ENCODE results near the gene FIBCD1. TPM values are rescaled to one million over a fixed set of nuclear protein-coding genes. Genes with fewer than 3 reads are reported as not detected.
"Not testable (repeated sequence)": the region's sequence is repeated elsewhere in the genome, so short reads cannot be mapped to it uniquely, and the experiment has no call there.

Gene FIBCD1
- total RNA-seq, 2 experiments from 2014 or later, result not detected

DNA sequence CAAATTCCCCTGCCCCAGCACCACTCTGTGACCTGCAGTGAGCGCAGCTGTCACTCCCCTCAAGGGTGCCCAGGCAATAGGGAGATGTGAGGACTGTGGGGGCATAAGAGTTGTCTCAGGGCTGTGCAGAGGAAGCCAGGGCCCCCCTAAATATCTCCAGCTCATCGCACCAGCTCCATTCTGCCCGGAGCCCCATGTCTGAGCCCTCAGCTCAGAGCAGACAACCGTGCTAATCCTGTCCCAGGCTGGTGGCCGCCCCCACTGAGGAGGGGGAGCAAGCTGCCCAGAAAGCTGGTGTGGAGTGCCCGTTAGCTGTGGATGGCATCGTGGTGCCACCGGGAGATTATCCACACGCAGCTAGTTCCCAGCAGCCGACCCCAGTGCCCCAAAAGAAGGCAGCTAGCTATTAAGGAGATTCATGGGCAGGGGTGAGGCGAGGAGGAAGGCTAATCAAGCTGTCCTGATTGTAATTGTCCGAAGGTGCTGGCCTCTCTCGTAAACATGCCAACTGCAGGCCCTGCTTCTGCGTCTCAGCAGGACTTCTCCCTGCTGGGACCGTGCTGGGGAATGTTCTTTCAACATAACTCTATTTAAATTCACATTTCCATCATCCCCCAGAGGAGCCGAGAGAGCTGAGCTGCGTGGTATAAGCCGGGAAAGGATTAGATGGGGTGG is 17.0 kb upstream of the FIBCD1 start:
- CTCF ChIA-PET, result no interaction called here
- no peak overlapping the region for H3K27ac Mint-ChIP-seq

GRCh38 chr9:130954925-130955324 is 15.9 kb upstream of the FIBCD1 start:
- H3K4me1 Mint-ChIP-seq; DNase-seq; ATAC-seq; CTCF ChIA-PET; H3K4me3 Mint-ChIP-seq; H3K36me3 Mint-ChIP-seq; H3K27me3 Mint-ChIP-seq; H3K9me3 Mint-ChIP-seq (ENCODE audit: low read depth); H3K27ac Mint-ChIP-seq: not testable (repeated sequence)

More for the DNA sequence above, 17.0 kb upstream of the FIBCD1 start:
- H3K9me3 Mint-ChIP-seq (ENCODE audit: low read depth), result peaks cover 5% of the 10 kb centered on the region
- ATAC-seq, result no peak
- H3K36me3 Mint-ChIP-seq, result peaks cover 3% of the 10 kb centered on the region
- DNase-seq, result no peak
- peaks cover 4% of the 10 kb centered on the region for H3K27me3 Mint-ChIP-seq
- H3K4me3 Mint-ChIP-seq, result no peak overlapping the region
- H3K4me1 Mint-ChIP-seq, result no peaks in the 10 kb centered on the region

GRCh38 chr9:130954317-130954716 is 15.3 kb upstream of the FIBCD1 start:
- Mint-ChIP-seq H3K9me3 (ENCODE audit: low read depth) (peaks cover 7% of the 10 kb centered on the region), H3K36me3 (peaks cover 3% of the 10 kb centered on the region), H3K4me1 (no peaks in the 10 kb centered on the region), H3K27me3 (peaks cover 6% of the 10 kb centered on the region), H3K27ac (no peak overlapping the region), H3K4me3 (no peak overlapping the region)
- no peak for DNase-seq
- no peak for ATAC-seq
- CTCF ChIA-PET, result no interaction called here

DNA sequence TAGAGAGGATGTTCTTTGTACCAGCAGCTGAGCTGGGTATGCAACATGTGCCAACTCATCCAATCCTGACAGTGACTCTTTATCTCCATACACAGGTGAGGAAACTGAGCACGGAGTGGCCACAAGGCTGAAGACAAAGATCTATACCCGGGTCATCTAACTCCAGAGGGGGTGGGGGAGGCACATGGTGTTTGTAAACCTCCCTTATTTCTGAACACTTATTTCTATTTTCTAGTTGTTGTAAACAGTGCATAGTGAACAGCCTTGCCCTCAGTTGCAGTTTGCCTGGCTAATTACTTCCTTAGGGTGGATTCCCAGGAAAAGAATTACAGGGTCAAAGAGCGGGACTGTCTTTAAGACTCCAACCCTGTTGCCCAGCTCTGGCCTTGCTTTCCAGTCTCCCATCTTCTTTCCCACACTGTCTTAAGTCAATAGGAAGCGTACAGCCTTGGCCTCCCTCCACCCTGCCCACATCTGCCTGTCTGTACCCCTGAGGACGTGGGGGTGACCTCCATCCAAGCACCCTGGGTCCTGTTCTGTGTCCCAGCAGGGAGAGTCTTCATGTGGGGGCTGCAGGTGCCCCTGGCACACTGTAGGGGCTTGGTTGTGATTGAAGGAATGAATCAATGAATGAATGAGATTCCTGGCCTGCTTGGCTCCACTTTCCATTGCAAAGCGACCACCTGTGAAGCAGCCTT is 13.2 kb upstream of the FIBCD1 start:
- CTCF ChIA-PET, result interaction anchor here (1.1 kb wide), 1 partner anchor 94 kb away, joined by 3 read pairs; no protein-coding TSS in a partner anchor
- H3K36me3 Mint-ChIP-seq, result no peaks in the 10 kb centered on the region
- H3K4me1 Mint-ChIP-seq, result peaks cover 2% of the 10 kb centered on the region
- H3K27me3 Mint-ChIP-seq, result peaks cover 10% of the 10 kb centered on the region
- no peak overlapping the region for H3K27ac Mint-ChIP-seq
- DNase-seq (no peak), ATAC-seq (no peak)
- no peak overlapping the region for H3K4me3 Mint-ChIP-seq
- peaks cover 2% of the 10 kb centered on the region for H3K9me3 Mint-ChIP-seq (ENCODE audit: low read depth)

- ATAC-seq, result no peak
- CTCF ChIA-PET, result interaction anchor here (1.3 kb wide), 1 partner anchor 97 kb away, joined by 4 read pairs; no protein-coding TSS in a partner anchor
- Mint-ChIP-seq H3K9me3 (ENCODE audit: low read depth) (peaks cover 2% of the 10 kb centered on the region), H3K4me1 (peaks cover 2% of the 10 kb centered on the region), H3K36me3 (no peaks in the 10 kb centered on the region), H3K27me3 (peaks cover 14% of the 10 kb centered on the region), H3K4me3 (no peak overlapping the region), H3K27ac (no peak overlapping the region)
- DNase-seq, result no peak
Measured at GRCh38 chr9:130950039-130950311, 10.9 kb upstream of the FIBCD1 start.

DNA sequence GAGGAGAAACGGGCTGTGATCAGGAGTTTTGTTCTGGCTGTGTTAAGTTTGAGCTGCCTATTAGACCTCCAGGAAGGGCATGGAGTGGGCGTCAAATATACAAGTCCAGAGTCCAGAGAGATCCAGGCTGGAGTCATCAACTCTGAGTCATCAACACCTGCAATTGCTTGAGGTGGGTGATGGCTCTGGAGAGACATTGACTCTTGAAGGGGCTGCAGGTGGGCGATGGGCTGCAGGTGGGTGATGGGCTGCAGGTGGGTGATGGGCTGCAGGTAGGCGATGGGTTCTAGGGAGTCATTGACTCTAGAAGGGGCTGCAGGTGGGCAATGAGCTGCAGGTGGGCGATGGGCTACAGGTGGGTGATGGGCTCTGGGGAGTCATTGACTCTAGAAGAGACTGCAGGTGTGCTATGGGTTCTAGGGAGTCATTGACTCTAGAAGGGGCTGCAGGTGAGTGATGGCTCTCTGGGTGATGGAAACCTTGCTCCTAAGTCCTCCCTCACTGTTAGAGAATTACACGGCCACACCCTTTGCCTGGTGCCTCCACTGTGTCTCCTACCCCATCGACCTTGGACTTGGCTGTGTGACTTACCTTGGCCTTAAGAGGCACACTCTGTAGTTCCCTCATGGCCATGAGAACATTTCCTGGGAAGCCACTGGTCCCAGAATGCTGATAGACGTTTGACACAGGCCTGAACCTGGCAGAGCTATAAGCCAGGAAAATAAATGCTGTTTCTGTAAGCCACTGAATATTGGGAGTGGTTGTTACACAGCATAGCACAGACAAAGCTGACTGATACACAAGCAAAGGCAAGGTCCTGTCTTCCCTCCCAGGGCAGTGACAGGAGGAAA is 10.4 kb upstream of the FIBCD1 start:
- H3K4me1 Mint-ChIP-seq, result peaks cover 2% of the 10 kb centered on the region
- H3K27me3 Mint-ChIP-seq, result peaks cover 15% of the 10 kb centered on the region
- no peak overlapping the region for H3K4me3 Mint-ChIP-seq
- no peaks in the 10 kb centered on the region for H3K36me3 Mint-ChIP-seq
- no peak overlapping the region for H3K27ac Mint-ChIP-seq
- peaks cover 2% of the 10 kb centered on the region for H3K9me3 Mint-ChIP-seq (ENCODE audit: low read depth)
- no peak for DNase-seq
- CTCF ChIA-PET, result interaction anchor here (1.3 kb wide), 1 partner anchor 97 kb away, joined by 4 read pairs; no protein-coding TSS in a partner anchor
- no peak for ATAC-seq

- ATAC-seq (no peak), DNase-seq (no peak)
- H3K9me3 Mint-ChIP-seq (ENCODE audit: low read depth), result peaks cover 2% of the 10 kb centered on the region
- H3K36me3 Mint-ChIP-seq, result no peaks in the 10 kb centered on the region
- peaks cover 15% of the 10 kb centered on the region for H3K27me3 Mint-ChIP-seq
- H3K27ac Mint-ChIP-seq, result no peak overlapping the region
- no peak overlapping the region for H3K4me3 Mint-ChIP-seq
- CTCF ChIA-PET, result no interaction called here
- H3K4me1 Mint-ChIP-seq, result peaks cover 2% of the 10 kb centered on the region
Measured at GRCh38 chr9:130948266-130948665, 9.2 kb upstream of the FIBCD1 start.

- Mint-ChIP-seq H3K4me3 (no peak overlapping the region), H3K27ac (no peak overlapping the region), H3K36me3 (no peaks in the 10 kb centered on the region), H3K4me1 (peaks cover 2% of the 10 kb centered on the region), H3K9me3 (ENCODE audit: low read depth) (peaks cover 2% of the 10 kb centered on the region), H3K27me3 (peaks cover 17% of the 10 kb centered on the region)
- CTCF ChIA-PET, result no interaction called here
- DNase-seq, result no peak
- no peak for ATAC-seq
Measured at GRCh38 chr9:130947618-130948140, 8.6 kb upstream of the FIBCD1 start.

- no peak for ATAC-seq
- H3K9me3 Mint-ChIP-seq (ENCODE audit: low read depth), result peaks cover 2% of the 10 kb centered on the region
- H3K27me3 Mint-ChIP-seq, result peaks cover 16% of the 10 kb centered on the region
- no peak overlapping the region for H3K27ac Mint-ChIP-seq
- H3K36me3 Mint-ChIP-seq, result no peaks in the 10 kb centered on the region
- no peak for DNase-seq
- no peak overlapping the region for H3K4me3 Mint-ChIP-seq
- peaks cover 2% of the 10 kb centered on the region for H3K4me1 Mint-ChIP-seq
- CTCF ChIA-PET, result no interaction called here
Measured at GRCh38 chr9:130946766-130947617, 7.9 kb upstream of the FIBCD1 start.

DNA sequence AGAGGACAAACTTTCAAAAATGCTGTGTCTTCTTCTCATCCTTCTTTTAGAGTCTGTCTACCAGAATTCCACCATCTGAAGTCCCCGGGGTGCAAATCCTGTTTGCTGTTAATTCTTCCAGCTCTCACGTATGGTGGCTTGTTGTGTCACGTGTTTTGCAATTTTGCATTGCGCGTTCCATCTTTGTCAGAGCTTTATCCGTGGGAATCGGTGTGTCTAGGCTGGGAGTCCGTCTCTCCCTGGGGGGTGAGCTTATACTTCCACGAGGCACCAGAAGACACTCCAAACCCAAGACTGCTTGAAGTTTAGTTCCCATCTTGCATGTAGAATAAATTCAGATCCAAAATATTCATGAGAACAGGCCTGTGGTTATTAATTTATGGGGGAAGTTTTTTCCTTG is 6.1 kb upstream of the FIBCD1 start:
- H3K4me1 Mint-ChIP-seq, result peaks cover 7% of the 10 kb centered on the region
- H3K27ac Mint-ChIP-seq, result no peak overlapping the region
- peaks cover 31% of the 10 kb centered on the region for H3K27me3 Mint-ChIP-seq
- DNase-seq, result no peak
- no peaks in the 10 kb centered on the region for H3K9me3 Mint-ChIP-seq (ENCODE audit: low read depth)
- CTCF ChIA-PET, result no interaction called here
- no peak for ATAC-seq
- H3K36me3 Mint-ChIP-seq, result no peaks in the 10 kb centered on the region
- no peak overlapping the region for H3K4me3 Mint-ChIP-seq

DNA sequence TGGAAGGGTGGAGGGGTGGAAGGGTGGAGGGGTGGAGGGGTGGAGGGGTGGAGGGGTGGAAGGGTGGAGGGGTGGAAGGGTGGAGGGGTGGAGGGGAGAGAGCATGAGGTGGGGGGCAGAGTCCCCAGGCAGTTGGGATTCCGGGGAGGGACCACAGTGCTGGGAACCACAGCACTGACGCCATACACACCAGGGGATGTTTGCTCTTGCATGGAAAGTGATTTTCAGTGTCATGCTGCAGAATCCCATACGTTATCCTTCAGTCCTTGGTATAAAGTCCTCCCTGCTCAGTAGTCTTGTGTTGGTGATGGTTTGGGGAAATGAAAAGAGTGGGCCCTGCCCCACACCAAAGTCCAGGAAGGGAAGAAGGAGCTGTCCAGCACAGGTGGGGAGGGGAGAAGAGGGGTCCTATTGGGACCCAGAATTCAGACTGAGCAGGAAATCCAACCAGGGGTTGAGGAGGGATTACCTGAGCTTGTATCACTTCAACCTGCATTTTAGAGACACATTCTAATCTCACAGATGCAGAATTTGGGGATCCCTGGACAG is 5.5 kb upstream of the FIBCD1 start:
- Mint-ChIP-seq H3K9me3 (ENCODE audit: low read depth) (no peaks in the 10 kb centered on the region), H3K4me1 (peaks cover 7% of the 10 kb centered on the region), H3K4me3 (no peak overlapping the region), H3K27ac (no peak overlapping the region), H3K27me3 (peaks cover 34% of the 10 kb centered on the region), H3K36me3 (no peaks in the 10 kb centered on the region)
- ATAC-seq (no peak), DNase-seq (no peak)
- CTCF ChIA-PET, result no interaction called here

DNA sequence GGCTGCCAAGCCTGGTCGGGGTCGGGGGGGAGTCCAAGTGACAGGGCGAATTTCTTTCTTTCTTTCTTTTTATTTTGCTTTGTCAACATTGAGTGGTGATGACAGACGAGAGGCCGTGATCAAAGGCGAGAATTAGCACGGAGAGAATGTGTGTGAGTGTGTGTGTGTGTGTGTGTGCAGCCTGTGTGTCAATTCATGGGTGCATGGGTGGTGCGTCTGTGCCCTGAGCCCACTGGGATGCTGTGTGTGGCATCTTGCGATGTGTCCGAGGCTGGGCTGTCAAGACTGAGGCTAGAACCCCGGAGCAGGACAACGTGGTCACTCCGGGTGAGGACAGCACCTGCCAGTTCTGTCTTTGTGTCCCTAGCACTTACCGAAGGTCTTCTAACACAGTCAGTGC is 4.7 kb upstream of the FIBCD1 start:
- CTCF ChIA-PET, result no interaction called here
- ATAC-seq, result no peak
- no peak overlapping the region for H3K27ac Mint-ChIP-seq
- no peaks in the 10 kb centered on the region for H3K36me3 Mint-ChIP-seq
- H3K4me1 Mint-ChIP-seq, result peaks cover 9% of the 10 kb centered on the region
- peaks cover 34% of the 10 kb centered on the region for H3K27me3 Mint-ChIP-seq
- H3K4me3 Mint-ChIP-seq, result no peak overlapping the region
- H3K9me3 Mint-ChIP-seq (ENCODE audit: low read depth), result no peaks in the 10 kb centered on the region
- no peak for DNase-seq

DNA sequence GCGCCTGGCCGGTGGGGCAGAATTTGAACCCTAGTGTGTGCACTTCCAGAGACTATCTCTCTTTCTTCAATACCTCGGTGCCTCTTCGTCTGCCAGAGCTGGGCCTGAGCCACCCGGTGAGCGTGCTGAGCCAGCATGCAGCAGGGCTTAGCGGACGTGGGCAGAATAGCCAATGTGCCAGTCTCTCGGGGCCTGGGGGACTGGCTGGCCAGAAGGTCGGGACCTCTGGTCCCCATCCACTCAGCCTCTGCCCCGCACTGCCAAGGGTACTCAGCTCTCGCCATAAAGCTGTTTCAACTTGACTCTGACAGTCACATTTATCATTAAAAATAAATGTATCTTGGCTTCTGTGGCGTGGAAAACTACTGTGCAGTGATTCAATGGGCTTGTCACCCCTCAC is 4.2 kb upstream of the FIBCD1 start:
- DNase-seq (no peak), ATAC-seq (no peak)
- H3K4me1 Mint-ChIP-seq, result peaks cover 8% of the 10 kb centered on the region
- CTCF ChIA-PET, result interaction anchor here (1.6 kb wide), 1 partner anchor 103 kb away, joined by 3 read pairs; no protein-coding TSS in a partner anchor
- no peaks in the 10 kb centered on the region for H3K36me3 Mint-ChIP-seq
- H3K27ac Mint-ChIP-seq, result no peak overlapping the region
- peaks cover 35% of the 10 kb centered on the region for H3K27me3 Mint-ChIP-seq
- no peak overlapping the region for H3K4me3 Mint-ChIP-seq
- H3K9me3 Mint-ChIP-seq (ENCODE audit: low read depth), result no peaks in the 10 kb centered on the region
